ENCODE measurements around the gene EXOG.

EXOG gene

GRCh38 chr3:38511546-38511945 is 15.4 kb downstream of the EXOG start:
- DNase-seq: no peak

GRCh38 chr3:38515367-38515766 is 19.2 kb downstream of the EXOG start:
- no peak for DNase-seq

- no peak for DNase-seq
Observed at GRCh38 chr3:38516669-38517068, 20.5 kb downstream of the EXOG start.

GRCh38 chr3:38519000-38519399 is 22.9 kb downstream of the EXOG start:
- no peak for DNase-seq

- no peak for DNase-seq
Observed at GRCh38 chr3:38519651-38520050, 23.5 kb downstream of the EXOG start.

- DNase-seq: no peak
Observed at GRCh38 chr3:38521391-38521987, 25.3 kb downstream of the EXOG start.

- no peak for DNase-seq
Observed at GRCh38 chr3:38522002-38522401, 25.9 kb downstream of the EXOG start.

GRCh38 chr3:38524141-38524739 is 28.1 kb downstream of the EXOG start:
- no peak for DNase-seq

- DNase-seq: no peak
Observed at GRCh38 chr3:38526792-38527191, 30.7 kb downstream of the EXOG start.

- no peak for DNase-seq
Observed at GRCh38 chr3:38528457-38528856, 32.3 kb downstream of the EXOG start.

- no peak for DNase-seq
Observed at GRCh38 chr3:38532529-38532928, 36.4 kb downstream of the EXOG start.

- no peak for DNase-seq
Observed at GRCh38 chr3:38533285-38533976, 37.3 kb downstream of the EXOG start.

GRCh38 chr3:38534180-38534579 is 38.0 kb downstream of the EXOG start:
- DNase-seq: no peak

- no peak for DNase-seq
Observed at GRCh38 chr3:38534604-38535003, 38.5 kb downstream of the EXOG start.

- no peak for DNase-seq
Observed at GRCh38 chr3:38536671-38537070, 40.5 kb downstream of the EXOG start.

- no peak for DNase-seq
Observed at GRCh38 chr3:38538773-38539353, 42.7 kb downstream of the EXOG start.

GRCh38 chr3:38541806-38542205 is 45.7 kb downstream of the EXOG start:
- DNase-seq: no peak

GRCh38 chr3:38542401-38543298 is 46.5 kb downstream of the EXOG start:
- no peak for DNase-seq

GRCh38 chr3:38543586-38543985 is 47.4 kb downstream of the EXOG start:
- DNase-seq: no peak

GRCh38 chr3:38544926-38545325 is 48.8 kb downstream of the EXOG start:
- no peak for DNase-seq

GRCh38 chr3:38545550-38545949 is 49.4 kb downstream of the EXOG start:
- DNase-seq: no peak

- DNase-seq: no peak
Observed at GRCh38 chr3:38545983-38546382, 49.8 kb downstream of the EXOG start.
